Activated T-helper 17 cell treated with anti-CD3 and anti-CD28 coated beads, Interleukin-2, amount 50 U/mL, for 72 hours (primary cell): ENCODE results near the gene PTEN. TPM values are rescaled to one million over a fixed set of nuclear protein-coding genes. Genes with fewer than 3 reads are reported as not detected.

Source experiments
- ATAC-seq: fragments of 150-1000 bp; cut with Tn5 transposase; replicated peaks from 2 replicates; pipeline ENCODE4 v1.10.0; 2021; ENCODE audit warnings: mild to moderate bottlenecking, moderate library complexity
- H3K27ac Mint-ChIP-seq: one replicate; pipeline ENCODE4 v1.8.0; 2022; ENCODE audit warnings: mixed read lengths
- H3K27me3 Mint-ChIP-seq: one replicate; pipeline ENCODE4 v1.8.0; 2022; ENCODE audit warnings: mixed read lengths
- H3K36me3 Mint-ChIP-seq: one replicate; pipeline ENCODE4 v1.8.0; 2022; ENCODE audit warnings: low read depth, mild to moderate bottlenecking, mixed read lengths
- H3K4me1 Mint-ChIP-seq: one replicate; pipeline ENCODE4 v1.8.0; 2022; ENCODE audit warnings: mixed read lengths
- H3K4me3 Mint-ChIP-seq: one replicate; pipeline ENCODE4 v1.8.0; 2022; ENCODE audit warnings: mild to moderate bottlenecking, mixed read lengths
- H3K9me3 Mint-ChIP-seq: one replicate; pipeline ENCODE4 v1.8.0; 2022; ENCODE audit warnings: mixed read lengths
- total RNA-seq, 2 donors: library from RNA; stranded (reverse); gene quantifications; one replicate each; pipeline ENCODE4 v1.2.3, GENCODE V29; 2022

Gene PTEN
- total RNA-seq, 2 donors from 2014 or later = 64.2 to 65.8 TPM

DNA sequence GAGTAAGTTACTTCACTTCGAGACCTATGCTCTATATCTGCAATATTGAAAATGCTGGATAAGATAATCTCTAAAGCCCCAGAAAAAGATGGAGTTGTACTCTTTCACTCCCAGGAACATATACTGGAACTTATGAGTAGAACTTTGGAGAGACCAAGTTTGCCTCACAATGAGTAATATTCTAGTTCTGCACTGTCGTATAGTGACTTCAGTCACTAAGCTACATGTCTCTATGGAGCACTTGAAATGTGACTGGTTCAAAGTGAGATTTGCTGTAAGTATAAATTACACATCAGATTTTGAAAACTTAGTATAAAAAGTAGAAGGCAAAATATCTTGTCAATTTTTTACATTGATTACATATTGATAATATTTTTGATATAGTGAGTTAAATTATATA lies 116.4 kb downstream of the PTEN start:
- H3K4me3 Mint-ChIP-seq = no peak overlapping the region
- peaks cover 8% of the 10 kb centered on the region for H3K9me3 Mint-ChIP-seq
- H3K27ac Mint-ChIP-seq = no peak overlapping the region
- H3K36me3 Mint-ChIP-seq = no peaks in the 10 kb centered on the region
- peak; percentile 23 for ATAC-seq
- H3K27me3 Mint-ChIP-seq = peaks cover 4% of the 10 kb centered on the region
- peaks cover 7% of the 10 kb centered on the region for H3K4me1 Mint-ChIP-seq

DNA sequence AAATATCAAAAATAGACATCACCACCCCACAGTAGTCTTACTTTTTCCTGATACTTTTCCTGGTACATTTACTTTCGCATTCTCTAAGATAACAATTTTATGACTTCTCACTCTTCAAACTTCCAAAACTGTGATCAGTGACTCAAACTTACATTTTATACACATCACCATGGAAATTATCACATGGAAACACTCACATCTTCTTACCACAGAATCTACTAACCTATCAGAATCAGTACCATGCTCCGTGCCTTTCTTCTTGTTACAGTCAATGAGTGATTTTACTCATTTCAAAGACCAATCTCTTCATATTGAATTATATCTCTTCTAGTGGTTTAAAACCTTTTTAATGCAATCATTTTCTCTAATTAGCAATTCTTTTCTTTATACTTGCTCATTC lies 120.3 kb downstream of the PTEN start:
- H3K36me3 Mint-ChIP-seq = no peaks in the 10 kb centered on the region
- H3K4me3 Mint-ChIP-seq = no peak overlapping the region
- no peaks in the 10 kb centered on the region for H3K4me1 Mint-ChIP-seq
- no peak for ATAC-seq
- H3K9me3 Mint-ChIP-seq = peaks cover 4% of the 10 kb centered on the region
- H3K27ac Mint-ChIP-seq = no peak overlapping the region
- H3K27me3 Mint-ChIP-seq = peaks cover 4% of the 10 kb centered on the region

- Mint-ChIP-seq H3K27me3 (peaks cover 4% of the 10 kb centered on the region), H3K4me1 (no peaks in the 10 kb centered on the region), H3K4me3 (no peak overlapping the region), H3K9me3 (peaks cover 4% of the 10 kb centered on the region), H3K36me3 (no peaks in the 10 kb centered on the region), H3K27ac (no peak overlapping the region)
- ATAC-seq = no peak
These were observed 123.8 kb downstream of the PTEN start for GRCh38 chr10:87987206-87987605.

- Mint-ChIP-seq H3K9me3 (no peaks in the 10 kb centered on the region), H3K4me1 (peaks cover 4% of the 10 kb centered on the region), H3K27ac (no peak overlapping the region), H3K36me3 (no peaks in the 10 kb centered on the region), H3K4me3 (no peak overlapping the region), H3K27me3 (no peaks in the 10 kb centered on the region)
- no peak for ATAC-seq
These were observed 128.5 kb downstream of the PTEN start for GRCh38 chr10:87991946-87992345.

DNA sequence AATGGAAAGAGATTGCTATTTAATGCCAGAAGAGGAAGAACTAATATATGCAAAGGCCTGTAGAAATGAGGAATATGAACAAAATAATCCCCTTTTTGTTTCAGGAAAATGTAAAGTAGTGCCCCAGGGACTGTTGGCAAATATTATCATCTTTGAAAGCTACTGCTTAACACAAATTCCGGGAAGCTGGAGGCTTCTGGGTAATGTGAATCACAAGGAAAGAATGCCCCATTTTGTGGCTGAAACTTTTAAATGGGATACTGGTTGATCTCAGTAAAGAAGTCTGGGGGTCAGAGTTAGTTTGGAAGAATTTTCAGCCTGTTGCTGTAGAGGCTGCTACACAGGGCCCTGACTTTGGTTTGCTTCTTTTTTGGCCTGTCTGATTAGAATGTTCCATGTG lies 141.0 kb downstream of the PTEN start:
- H3K36me3 Mint-ChIP-seq = no peaks in the 10 kb centered on the region
- no peaks in the 10 kb centered on the region for H3K27me3 Mint-ChIP-seq
- no peak overlapping the region for H3K4me3 Mint-ChIP-seq
- no peak overlapping the region for H3K27ac Mint-ChIP-seq
- no peaks in the 10 kb centered on the region for H3K9me3 Mint-ChIP-seq
- H3K4me1 Mint-ChIP-seq = no peaks in the 10 kb centered on the region
- ATAC-seq = no peak

DNA sequence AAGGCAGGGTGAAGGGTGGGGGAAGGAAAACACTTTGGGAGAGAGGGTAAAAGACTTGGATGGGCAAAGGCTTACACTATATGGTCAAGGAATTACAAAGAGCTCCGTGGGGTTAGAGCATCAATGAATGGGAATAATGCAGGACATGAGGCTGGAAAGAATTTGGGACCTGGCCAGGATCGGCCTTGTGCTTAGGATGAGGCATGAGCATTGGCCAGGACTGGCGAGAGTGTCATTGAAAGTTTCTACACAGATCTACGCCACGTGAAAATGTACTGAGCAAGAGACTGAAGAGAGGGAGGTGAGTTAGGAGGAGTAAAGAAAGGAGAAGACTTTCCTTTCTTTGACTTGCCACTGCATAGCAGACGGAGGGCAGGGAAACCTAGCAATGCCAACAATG lies 142.8 kb downstream of the PTEN start:
- no peak overlapping the region for H3K27ac Mint-ChIP-seq
- H3K36me3 Mint-ChIP-seq = no peaks in the 10 kb centered on the region
- no peaks in the 10 kb centered on the region for H3K27me3 Mint-ChIP-seq
- H3K4me1 Mint-ChIP-seq = no peaks in the 10 kb centered on the region
- H3K4me3 Mint-ChIP-seq = no peak overlapping the region
- H3K9me3 Mint-ChIP-seq = no peaks in the 10 kb centered on the region
- no peak for ATAC-seq

DNA sequence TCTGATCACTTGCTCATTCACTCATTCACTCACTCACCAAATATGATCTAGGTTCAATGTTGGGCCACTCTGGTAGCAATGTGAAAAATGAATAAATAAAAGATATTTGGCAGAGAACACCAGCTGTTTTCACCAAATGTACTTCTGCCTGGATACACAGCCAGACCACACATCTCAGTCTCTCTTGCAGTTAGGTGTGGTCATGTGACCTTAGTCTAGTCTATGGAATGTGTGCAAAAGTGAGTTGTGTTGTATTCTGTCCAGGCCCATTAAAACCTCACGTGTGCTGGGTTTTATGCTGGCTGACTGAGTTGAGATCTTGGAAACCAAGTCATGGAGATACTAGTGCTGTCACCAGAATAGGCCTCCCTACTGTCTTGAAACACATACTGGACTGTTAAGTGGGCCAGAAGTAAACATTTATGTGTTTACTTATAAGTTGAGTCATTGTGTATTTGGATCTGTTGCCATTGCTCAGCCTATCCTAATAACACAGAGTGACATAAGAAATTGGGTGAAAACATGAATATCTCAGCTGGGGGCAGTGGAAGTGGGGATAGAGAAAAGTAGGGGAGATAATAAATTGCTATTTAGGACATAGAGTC lies 145.5 kb downstream of the PTEN start:
- peaks cover 5% of the 10 kb centered on the region for H3K9me3 Mint-ChIP-seq
- H3K4me1 Mint-ChIP-seq = no peaks in the 10 kb centered on the region
- H3K4me3 Mint-ChIP-seq = no peak overlapping the region
- ATAC-seq = no peak
- H3K27ac Mint-ChIP-seq = no peak overlapping the region
- no peaks in the 10 kb centered on the region for H3K36me3 Mint-ChIP-seq
- no peaks in the 10 kb centered on the region for H3K27me3 Mint-ChIP-seq

DNA sequence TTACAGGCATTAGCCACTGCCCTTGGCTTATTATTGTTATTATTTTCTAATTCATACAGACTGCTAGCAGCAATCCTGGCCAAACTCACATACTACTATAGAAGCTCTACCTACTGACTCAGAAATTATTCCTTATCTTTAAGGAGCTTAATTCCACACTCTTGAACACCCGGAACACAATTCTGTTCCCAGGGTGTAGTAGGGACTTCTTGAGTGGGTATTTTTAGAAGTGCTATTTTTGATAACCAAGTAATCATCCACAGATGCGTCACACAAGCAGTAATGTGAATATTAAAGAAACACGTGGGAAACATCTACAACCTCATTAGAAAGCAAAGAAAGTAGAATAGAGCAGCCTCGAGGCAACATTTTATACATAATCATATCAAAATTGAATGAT lies 149.2 kb downstream of the PTEN start:
- Mint-ChIP-seq H3K27me3 (no peaks in the 10 kb centered on the region), H3K27ac (no peak overlapping the region), H3K4me1 (no peaks in the 10 kb centered on the region), H3K4me3 (no peak overlapping the region), H3K9me3 (peaks cover 5% of the 10 kb centered on the region), H3K36me3 (no peaks in the 10 kb centered on the region)
- no peak for ATAC-seq

DNA sequence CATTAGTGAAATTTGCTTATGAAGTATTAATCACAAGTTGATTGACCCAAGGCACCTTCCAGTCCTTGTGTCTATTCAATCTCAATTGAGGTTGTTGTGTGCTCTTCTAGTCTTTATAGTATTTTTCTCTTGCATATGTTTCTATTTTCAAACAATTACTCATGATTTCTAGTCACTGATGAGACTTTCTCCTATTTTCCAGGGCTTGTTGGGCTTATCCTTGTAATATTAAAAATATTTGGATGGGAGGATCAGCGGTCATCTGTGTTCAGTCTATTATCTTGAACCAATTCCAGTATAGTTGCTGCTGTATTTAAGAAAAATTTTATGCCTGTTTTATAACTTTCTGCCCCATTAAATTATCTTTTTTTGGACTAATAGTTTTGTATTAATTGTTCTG lies 154.4 kb downstream of the PTEN start:
- Mint-ChIP-seq H3K4me3 (no peak overlapping the region), H3K9me3 (no peaks in the 10 kb centered on the region), H3K4me1 (no peaks in the 10 kb centered on the region), H3K27ac (no peak overlapping the region), H3K36me3 (no peaks in the 10 kb centered on the region), H3K27me3 (no peaks in the 10 kb centered on the region)
- no peak for ATAC-seq

GRCh38 chr10:88019753-88020152 lies 156.3 kb downstream of the PTEN start:
- Mint-ChIP-seq H3K27ac (no peak overlapping the region), H3K4me1 (no peaks in the 10 kb centered on the region), H3K27me3 (no peaks in the 10 kb centered on the region), H3K9me3 (no peaks in the 10 kb centered on the region), H3K36me3 (no peaks in the 10 kb centered on the region), H3K4me3 (no peak overlapping the region)
- no peak for ATAC-seq

Other genes with a start within 250 kb of the PTEN start
- 1 to 10 TPM in 1 of 2 donors, under 1 TPM in 1; 0.66 to 4.3 TPM for gene PAPSS2, start 203.7 kb upstream of the PTEN start, total RNA-seq
- 10 to 100 TPM; 31.2 to 45.9 TPM for gene ATAD1, start 45.4 kb upstream of the PTEN start, total RNA-seq
- under 1 TPM; 0.45 to 0.78 TPM for gene KLLN, start 92 bp upstream of the PTEN start, total RNA-seq